Measurements from ENCODE around the gene ST3GAL4. TPM values are rescaled to one million over a fixed set of nuclear protein-coding genes. Genes with fewer than 3 reads are reported as not detected.
A peak's percentile ranks its signal among the peaks of the same experiment; 100 is the strongest.
"Not testable (repeated sequence)": the region's sequence is repeated elsewhere in the genome, so short reads cannot be mapped to it uniquely, and the experiment has no call there.

The ST3GAL4 gene
- total and polyA plus RNA-seq, 8 donors, result 9.9 to 31.0 (median 15.7) TPM; not detected in 1

DNA sequence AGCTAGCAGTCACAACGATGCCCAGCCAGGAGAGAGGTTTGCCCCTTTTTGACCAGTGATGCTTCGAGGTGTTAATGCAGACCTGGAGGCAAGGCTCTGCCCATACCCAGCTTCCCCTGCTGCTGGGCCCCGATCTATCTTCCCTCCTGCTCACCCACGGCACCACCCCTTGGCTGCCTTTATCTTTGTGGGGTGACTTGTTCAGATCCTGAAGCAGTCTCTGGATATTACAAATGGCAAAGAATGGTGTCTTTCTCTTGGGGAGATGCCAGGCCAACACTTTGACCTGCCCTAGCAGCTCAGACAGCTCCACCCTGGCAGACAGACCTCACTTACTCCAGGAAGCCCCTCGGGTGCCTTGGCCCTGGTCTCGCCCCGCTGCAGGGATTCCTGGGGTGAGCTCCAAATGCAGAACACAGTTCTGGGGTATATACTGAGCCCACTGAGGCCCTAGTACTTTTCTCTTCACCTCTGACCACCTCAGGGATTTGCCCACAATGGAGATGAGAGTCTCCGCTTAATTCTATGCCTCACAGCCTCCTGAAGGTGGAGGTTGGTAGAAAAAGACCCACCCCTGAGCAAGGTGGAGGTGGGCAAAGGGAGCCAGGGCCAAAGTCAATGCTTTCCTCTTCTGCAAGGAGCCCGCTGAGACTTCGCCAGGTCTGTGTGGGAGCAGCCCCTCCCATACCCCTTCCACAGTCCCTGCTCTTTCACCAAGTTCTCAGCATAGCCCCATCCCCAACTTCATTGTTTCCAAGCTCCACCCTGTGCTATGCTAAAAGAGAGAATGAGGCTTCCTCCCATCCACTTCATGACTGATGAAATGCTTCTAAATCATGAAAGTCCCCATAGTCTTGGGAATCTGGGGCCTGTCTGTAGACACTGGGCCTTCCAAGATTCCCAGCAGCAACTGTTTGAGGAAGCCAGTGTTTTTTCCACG, 11.1 kb upstream of the ST3GAL4 start:
- TF ChIP-seq POLR2AphosphoS5 (IDR thresholded peaks at IDR 0.05) (no peak), POLR2A (IDR thresholded peaks at IDR 0.05) (no peak), EP300 (IDR thresholded peaks at IDR 0.05) (no peak)
- TF ChIP-seq, protein P1, sequence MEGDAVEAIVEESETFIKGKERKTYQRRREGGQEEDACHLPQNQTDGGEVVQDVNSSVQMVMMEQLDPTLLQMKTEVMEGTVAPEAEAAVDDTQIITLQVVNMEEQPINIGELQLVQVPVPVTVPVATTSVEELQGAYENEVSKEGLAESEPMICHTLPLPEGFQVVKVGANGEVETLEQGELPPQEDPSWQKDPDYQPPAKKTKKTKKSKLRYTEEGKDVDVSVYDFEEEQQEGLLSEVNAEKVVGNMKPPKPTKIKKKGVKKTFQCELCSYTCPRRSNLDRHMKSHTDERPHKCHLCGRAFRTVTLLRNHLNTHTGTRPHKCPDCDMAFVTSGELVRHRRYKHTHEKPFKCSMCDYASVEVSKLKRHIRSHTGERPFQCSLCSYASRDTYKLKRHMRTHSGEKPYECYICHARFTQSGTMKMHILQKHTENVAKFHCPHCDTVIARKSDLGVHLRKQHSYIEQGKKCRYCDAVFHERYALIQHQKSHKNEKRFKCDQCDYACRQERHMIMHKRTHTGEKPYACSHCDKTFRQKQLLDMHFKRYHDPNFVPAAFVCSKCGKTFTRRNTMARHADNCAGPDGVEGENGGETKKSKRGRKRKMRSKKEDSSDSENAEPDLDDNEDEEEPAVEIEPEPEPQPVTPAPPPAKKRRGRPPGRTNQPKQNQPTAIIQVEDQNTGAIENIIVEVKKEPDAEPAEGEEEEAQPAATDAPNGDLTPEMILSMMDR (IDR thresholded peaks at IDR 0.05), result no peak
- intact Hi-C loops (cut with DNase I; ENCODE audit: low total_unique reads), result no loop called here
- no peak for DNase-seq
- H3K27ac ChIP-seq, result peak overlapping the region in 3 of 5 donors; percentile 77 to 85 (median 77)
- H3K36me3 ChIP-seq, result peaks cover 7 to 61% (median 58%) of the 10 kb centered on the region in 4 donors
- WGBS, 5 donors, result 88 to 91% (median 88%) methylated on average over 11 of the region's 11 CpGs
- H3K4me1 ChIP-seq, result peaks cover 32 to 74% (median 37%) of the 10 kb centered on the region in 4 donors
- no peaks in the 10 kb centered on the region for H3K9me3 ChIP-seq
- H3K27me3 ChIP-seq, result no peaks in the 10 kb centered on the region
- no peak overlapping the region for H3K4me3 ChIP-seq

DNA sequence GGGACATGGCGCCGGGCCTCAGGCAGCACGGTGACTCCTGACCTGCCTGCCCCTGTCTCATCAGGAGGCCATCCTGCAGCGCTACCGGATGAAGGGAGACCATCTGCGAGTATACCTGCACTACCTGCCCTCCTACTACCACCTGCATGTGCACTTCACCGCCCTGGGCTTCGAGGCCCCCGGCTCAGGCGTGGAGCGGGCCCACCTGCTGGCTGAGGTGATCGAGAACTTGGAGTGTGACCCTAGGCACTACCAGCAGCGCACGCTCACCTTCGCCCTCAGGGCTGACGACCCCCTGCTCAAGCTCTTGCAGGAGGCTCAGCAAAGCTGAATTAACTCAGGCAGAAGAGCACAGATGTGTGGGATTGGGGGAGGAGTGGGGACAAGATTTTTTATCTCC, 10.2 kb upstream of the ST3GAL4 start:
- Histone ChIP-seq H3K27me3 (no peaks in the 10 kb centered on the region), H3K4me1 (peaks cover 24 to 74% (median 33%) of the 10 kb centered on the region in 4 donors), H3K9me3 (no peaks in the 10 kb centered on the region), H3K36me3 (peaks cover 6 to 57% (median 54%) of the 10 kb centered on the region in 4 donors), H3K4me3 (no peak overlapping the region), H3K27ac (peak overlapping the region in 4 of 5 donors; percentile 62 to 85 (median 77))
- intact Hi-C loops (cut with DNase I; ENCODE audit: low total_unique reads), result no loop called here
- TF ChIP-seq EP300 (IDR thresholded peaks at IDR 0.05), result no peak
- TF ChIP-seq POLR2AphosphoS5 (IDR thresholded peaks at IDR 0.05), result no peak
- no peak for TF ChIP-seq POLR2A (IDR thresholded peaks at IDR 0.05)
- TF ChIP-seq, protein P1 (IDR thresholded peaks at IDR 0.05), result no peak
- DNase-seq, result no peak
- WGBS, 5 donors, result 93 to 96% (median 94%) methylated on average over 9 to 16 of the region's 16 CpGs

DNA sequence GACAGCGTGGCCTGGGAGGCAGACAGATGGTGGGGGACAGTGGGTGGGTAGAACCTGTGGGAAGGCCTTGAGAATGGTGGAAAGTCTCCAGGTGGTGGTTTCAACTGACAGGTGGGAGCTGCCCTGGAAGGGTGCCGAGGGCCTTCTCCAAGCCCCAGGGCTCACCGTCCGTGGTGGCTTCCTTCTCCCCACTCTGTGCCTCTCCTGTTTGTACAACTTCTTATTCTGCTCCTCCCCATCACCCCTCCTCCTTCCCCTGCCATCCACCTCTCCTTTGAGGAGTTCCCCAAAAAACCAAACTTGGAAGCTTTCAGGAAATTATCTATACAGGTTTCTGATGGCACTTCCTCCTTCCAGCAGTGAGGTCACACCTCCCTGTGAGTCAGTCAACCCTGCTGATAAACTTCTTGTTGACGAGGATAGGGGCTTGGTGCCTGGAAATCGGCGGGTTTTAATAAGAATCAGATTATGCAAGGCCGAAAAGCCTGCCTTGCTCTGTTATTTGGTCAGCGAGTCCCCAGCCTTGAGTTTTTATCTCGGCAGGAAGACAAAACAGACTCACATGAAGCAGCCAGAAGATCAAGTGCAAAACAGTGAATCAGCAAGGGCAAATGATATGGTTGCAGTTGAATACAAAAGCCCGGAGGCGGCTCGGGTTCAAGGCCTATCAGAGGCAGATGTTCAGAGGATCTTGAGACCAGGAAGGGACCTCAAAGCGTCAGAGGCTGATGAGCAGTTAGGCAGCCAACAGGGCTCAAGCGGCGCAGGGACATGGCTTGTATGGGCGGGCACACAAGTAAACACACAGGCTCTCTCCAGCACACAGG, 9.5 kb upstream of the ST3GAL4 start:
- no peaks in the 10 kb centered on the region for H3K9me3 ChIP-seq
- peaks cover 20 to 74% (median 29%) of the 10 kb centered on the region in 4 donors for H3K4me1 ChIP-seq
- H3K27me3 ChIP-seq, result no peaks in the 10 kb centered on the region
- H3K4me3 ChIP-seq, result no peak overlapping the region
- DNase-seq, result peak in 1 of 2 donors; percentile 63
- intact Hi-C loops (cut with DNase I; ENCODE audit: low total_unique reads), result no loop called here
- peaks cover 6 to 55% (median 49%) of the 10 kb centered on the region in 4 donors for H3K36me3 ChIP-seq
- H3K27ac ChIP-seq, result peak overlapping the region; percentile 28 to 85 (median 77)
- WGBS, 5 donors, result 58 to 65% (median 61%) methylated on average over 17 of the region's 17 CpGs
- TF ChIP-seq, protein P1 (IDR thresholded peaks at IDR 0.05), result no peak
- no peak for TF ChIP-seq POLR2A (IDR thresholded peaks at IDR 0.05)

DNA sequence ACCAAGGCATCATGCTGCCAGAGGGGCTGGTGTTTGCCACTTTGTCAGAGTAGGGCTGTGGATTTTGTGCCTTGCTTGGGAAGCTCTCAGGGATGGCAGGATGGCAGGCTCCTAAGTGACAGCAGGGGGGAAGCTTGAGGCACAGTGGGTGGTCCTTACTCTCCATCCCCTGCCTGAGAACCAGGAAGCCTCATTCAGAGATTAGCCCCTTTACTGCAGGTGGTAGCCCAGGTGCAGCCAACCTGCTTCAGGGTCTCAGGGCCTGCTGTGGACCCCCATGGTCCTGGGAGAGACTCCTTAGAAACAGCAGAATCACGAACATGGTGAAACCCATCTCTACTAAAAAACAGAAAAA, 8.9 kb upstream of the ST3GAL4 start:
- Histone ChIP-seq H3K4me1 (peaks cover 23 to 74% (median 34%) of the 10 kb centered on the region in 4 donors), H3K27me3 (no peaks in the 10 kb centered on the region), H3K36me3 (peaks cover 6 to 50% (median 43%) of the 10 kb centered on the region in 4 donors), H3K27ac (peak overlapping the region; percentile 28 to 85 (median 77)), H3K9me3 (no peaks in the 10 kb centered on the region), H3K4me3 (no peak overlapping the region)
- WGBS, 5 donors, result 84 to 95% (median 92%) methylated on average over 1 of the region's 1 CpG
- no peak for TF ChIP-seq POLR2AphosphoS5 (IDR thresholded peaks at IDR 0.05)
- TF ChIP-seq EP300 (IDR thresholded peaks at IDR 0.05), result no peak
- TF ChIP-seq, protein P1 (IDR thresholded peaks at IDR 0.05), result no peak
- TF ChIP-seq POLR2A (IDR thresholded peaks at IDR 0.05), result no peak
- no peak for DNase-seq
- intact Hi-C loops (cut with DNase I; ENCODE audit: low total_unique reads), result no loop called here

DNA sequence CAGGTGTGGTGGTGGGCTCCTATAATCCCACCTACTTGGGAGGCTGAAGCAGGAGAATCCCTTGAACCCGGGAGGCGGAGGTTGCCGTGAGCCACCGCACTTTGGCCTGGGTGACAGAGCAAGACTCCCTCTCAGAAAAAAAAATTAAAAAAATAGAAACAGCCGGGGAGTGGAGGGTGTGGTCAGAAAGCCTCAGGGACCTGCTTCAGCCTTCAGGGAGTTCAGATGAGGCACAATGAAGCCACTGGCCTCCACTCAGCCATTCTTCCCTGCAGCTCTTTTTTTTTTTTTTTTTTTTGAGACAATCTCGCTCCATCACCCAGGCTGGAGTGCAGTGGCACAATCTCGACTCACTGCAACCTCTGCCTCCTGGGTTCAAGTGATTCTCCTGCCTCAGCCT, 8.5 kb upstream of the ST3GAL4 start:
- H3K9me3 ChIP-seq; H3K4me3 ChIP-seq; DNase-seq; intact Hi-C loops (cut with DNase I; ENCODE audit: low total_unique reads); H3K27me3 ChIP-seq: not testable (repeated sequence)
- peaks cover 26 to 74% (median 37%) of the 10 kb centered on the region in 4 donors for H3K4me1 ChIP-seq
- peak overlapping the region in 4 of 5 donors; percentile 62 to 85 (median 77) for H3K27ac ChIP-seq
- peaks cover 6 to 46% (median 40%) of the 10 kb centered on the region in 4 donors for H3K36me3 ChIP-seq
- 86 to 90% (median 89%) methylated on average over 7 of the region's 7 CpGs for WGBS, 5 donors
